B cell (primary cell): ENCODE measurements around the gene FBXO24.

Experiments
- EZH2 ChIP-seq: IDR thresholded peaks from 2 replicates; pipeline ENCODE4 v1.6.1; 2012; ENCODE audit warnings: borderline replicate concordance, low read depth, mild to moderate bottlenecking, moderate library complexity, low read length; ENCODE audit not compliant: insufficient read depth, poor library complexity, severe bottlenecking
- TF ChIP-seq, protein P1 (sequence below): fragments of 200-600 bp; IDR thresholded peaks from one replicate; pipeline ENCODE4 v1.8.0; 2022; ENCODE audit warnings: antibody characterized with exemption, mild to moderate bottlenecking

DNA sequence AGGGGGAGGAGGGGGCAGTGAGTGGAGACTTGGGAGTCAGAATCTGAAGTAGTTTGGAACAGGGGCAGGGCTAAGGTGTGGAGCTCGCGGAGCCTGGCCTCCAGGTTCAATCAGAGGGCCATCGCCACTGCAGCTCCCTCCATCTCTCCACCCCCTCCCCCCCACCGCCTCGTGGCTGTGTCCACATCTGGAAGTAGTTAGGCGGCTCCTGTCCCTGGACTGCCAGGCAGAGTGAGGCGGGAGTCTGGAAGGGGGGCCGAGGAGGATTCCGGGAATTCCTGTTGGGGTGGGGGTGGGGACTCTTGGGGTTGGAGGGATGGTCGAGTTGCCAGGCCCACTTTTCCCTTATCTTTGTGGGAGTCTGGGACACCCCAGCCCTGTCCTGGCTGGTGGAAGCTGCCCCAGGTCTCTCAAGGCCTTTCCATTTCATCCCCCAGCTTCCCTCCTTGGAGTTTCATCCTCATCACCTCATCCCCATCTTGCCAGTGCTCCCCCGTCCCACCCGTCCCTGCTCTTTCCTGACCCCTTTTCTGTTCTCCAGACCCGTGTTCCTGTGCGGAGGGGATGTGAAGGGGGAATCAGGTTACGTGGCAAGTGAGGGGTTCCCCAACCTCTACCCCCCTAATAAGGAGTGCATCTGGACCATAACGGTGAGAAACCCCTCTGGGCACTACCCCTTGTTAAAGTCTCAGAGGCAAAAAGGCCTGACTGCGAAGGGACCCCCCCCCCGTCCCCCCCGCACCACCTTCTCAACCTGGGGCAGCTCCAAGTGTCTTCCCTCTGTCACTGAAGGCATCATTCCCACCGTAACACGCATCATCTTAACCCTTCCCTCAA, 17.0 kb downstream of the FBXO24 start:
- no peak for TF ChIP-seq EZH2
- TF ChIP-seq, protein P1, sequence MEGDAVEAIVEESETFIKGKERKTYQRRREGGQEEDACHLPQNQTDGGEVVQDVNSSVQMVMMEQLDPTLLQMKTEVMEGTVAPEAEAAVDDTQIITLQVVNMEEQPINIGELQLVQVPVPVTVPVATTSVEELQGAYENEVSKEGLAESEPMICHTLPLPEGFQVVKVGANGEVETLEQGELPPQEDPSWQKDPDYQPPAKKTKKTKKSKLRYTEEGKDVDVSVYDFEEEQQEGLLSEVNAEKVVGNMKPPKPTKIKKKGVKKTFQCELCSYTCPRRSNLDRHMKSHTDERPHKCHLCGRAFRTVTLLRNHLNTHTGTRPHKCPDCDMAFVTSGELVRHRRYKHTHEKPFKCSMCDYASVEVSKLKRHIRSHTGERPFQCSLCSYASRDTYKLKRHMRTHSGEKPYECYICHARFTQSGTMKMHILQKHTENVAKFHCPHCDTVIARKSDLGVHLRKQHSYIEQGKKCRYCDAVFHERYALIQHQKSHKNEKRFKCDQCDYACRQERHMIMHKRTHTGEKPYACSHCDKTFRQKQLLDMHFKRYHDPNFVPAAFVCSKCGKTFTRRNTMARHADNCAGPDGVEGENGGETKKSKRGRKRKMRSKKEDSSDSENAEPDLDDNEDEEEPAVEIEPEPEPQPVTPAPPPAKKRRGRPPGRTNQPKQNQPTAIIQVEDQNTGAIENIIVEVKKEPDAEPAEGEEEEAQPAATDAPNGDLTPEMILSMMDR: no peak
